GM18526 (cell line): ENCODE data around the gene PIGZ.
A peak's percentile ranks its signal among the peaks of the same experiment; 100 is the strongest.

ENCODE experiments used
- POLR2A ChIP-seq: IDR thresholded peaks from 3 replicates; pipeline ENCODE4 v1.6.1; 2011; ENCODE audit not compliant: insufficient read length; ENCODE audit errors: extremely low read depth

PIGZ gene, protein sequence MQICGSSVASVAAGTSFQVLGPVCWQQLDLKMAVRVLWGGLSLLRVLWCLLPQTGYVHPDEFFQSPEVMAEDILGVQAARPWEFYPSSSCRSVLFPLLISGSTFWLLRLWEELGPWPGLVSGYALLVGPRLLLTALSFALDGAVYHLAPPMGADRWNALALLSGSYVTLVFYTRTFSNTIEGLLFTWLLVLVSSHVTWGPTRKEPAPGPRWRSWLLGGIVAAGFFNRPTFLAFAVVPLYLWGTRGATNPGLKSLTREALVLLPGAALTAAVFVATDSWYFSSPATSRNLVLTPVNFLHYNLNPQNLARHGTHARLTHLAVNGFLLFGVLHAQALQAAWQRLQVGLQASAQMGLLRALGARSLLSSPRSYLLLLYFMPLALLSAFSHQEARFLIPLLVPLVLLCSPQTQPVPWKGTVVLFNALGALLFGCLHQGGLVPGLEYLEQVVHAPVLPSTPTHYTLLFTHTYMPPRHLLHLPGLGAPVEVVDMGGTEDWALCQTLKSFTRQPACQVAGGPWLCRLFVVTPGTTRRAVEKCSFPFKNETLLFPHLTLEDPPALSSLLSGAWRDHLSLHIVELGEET

DNA sequence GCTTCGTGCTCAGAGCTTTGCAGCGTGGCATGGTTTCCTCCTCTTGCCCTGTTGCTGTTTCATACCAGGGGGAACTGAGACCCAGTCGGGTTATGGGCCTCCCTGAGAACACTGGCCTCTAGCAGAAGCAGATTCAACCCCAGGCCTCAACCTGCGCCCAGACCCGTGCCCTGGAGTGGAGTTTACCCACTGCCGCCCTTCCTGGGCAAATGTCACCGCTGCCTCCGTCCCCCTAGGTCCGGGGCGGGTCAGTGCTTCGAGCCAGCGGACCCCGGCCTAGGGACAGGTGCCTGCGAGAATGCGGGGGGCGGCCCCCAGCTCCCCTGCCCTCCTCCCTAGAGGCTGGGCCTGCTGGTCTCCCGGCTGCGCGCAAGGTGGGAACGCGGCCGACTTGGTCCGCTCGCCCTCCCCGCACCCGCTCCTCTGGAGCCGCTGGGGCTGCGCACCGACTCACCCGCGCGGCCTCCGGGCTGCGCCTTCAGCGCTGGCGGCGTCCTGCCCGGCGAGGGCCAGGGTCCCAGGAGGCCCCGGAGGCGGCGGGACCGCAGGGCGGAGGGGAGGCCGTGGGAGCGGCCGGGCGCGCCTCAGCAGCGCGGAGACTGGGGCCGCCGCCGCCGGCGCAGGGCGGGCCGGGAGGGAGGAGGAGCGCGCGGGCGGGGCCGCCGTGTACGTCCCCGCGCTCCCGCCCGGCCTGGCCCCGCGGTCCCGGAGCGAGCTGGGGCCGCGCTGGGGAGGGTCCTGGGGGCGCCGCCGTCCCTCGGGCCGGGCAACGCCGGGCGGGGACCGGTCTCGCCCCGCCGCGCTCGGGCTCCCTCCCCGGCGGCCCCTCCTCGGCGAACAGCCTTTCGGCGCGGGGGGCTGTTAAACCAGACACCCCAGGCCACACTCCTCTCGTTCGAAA lies at the start of gene PIGZ:
TSS of gene PIGZ (minus strand) at position 601 of the 901 bp plus-strand sequence. CDS start 16,802 bp downstream, outside the sequence.
- TF ChIP-seq POLR2A, result peak; percentile 37

DNA sequence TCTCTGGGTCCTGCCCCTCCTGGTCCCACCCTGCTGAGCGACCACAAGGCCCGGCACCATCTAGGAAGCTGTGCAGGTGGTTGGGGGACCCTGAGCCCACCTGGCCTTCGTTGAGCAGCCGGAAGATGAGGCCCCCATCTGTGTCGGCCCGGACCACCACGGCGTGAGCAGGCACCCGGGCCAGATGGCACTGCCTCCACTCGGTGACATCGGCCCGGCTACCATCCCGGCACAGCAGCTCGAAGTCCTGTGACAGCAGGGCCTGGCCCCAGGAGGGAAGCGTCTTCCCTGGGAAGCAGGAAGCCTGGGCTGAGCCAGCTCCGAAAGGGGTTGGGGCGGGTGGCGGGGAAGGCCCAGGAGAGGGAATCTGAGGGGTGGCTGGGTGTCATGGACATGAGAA lies 48.4 kb upstream of the PIGZ start:
- no peak for TF ChIP-seq POLR2A

DNA sequence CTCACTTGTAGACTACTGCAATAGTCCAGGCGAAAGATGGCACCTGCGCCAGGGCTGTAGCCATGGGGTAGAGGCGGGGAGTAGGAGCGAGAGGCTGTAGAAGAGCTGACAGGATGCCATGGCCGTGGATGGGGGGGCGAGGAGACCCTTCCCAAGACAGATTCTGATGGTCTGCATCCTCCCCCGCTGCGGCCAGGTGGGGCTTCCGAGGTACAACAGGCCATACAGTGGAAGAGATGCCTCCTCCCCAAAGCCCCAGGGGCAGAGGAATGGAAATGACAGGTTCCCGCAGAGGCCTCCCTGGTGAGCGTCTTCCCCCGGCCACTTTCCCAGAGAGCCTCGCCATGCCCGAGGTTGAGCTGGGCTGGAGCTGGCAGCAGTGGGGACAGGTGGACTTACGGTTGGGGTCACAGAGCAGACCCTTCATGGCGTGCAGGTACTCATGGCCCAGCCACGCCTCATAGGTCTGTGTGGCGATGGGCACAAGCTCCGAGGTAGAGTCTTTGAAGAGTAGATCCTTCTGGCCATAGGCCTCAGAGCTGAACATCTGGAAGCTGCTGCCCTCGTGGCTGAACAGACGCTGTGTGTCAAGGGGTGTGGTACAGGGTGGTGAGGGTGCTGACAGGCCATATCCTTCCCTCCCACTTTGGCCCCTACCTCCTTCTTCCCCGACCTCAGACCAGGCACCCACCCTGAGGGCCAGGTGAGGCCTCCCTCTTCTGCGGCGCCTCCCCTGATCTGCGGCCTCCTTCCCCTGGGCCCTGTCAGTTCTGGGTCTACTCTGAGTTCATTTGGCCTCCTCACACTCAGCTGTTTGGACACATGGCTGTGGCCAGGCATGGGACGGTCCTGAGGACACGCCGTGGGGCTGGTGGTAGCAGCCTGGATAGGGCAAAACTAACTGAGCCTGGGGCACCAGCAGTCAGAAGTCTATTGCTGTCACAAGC lies 47.4 kb upstream of the PIGZ start:
- no peak for TF ChIP-seq POLR2A

DNA sequence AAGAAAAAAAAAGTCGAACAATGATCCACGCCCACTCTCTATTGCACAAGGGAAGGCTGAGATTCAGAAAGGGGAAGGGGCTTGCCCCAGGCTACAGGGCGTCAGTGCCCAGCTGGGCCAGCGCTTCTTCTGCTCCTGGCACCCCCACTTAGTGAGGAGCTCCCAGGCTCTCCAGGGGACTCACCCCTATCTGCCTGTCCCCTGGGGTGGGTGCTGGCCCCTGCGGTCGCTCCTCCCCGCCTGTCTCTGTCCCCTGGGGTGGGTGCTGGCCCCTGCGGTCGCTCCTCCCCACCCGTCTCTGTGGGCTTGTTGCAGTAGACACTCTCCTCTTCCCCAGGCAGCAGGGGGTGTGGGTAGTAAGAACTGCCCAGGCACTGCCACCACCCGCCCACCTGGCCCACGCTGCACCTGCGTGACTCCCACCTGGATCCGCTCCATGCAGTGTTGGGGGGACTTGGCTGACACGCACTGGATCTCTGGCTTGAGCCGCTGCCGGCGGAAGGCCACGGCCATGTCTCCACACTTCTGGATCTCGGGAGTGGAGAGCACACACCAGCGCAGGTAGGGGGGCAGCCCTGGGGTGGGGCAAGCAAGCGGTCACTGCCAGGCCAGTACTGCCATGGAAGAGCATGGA lies 46.4 kb upstream of the PIGZ start:
- TF ChIP-seq POLR2A, result no peak

DNA sequence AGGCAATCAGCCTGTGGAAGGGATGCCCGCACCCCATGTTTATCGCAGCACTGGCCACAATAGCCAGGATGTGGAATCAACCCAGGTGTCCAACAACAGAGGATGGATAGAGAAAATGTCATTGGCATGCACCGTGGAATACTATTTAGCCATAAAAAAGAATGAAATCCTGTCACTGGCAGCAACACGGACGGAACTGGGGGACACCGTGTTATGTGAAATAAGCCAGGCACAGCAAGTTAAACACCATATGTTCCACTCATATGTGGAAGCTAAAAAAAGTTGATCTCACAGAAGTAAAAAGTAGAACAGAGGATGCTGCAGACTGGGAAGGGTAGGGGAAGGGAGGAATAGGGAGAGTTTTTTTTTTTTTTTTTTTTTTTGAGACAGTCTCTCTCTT lies 45.4 kb upstream of the PIGZ start:
- no peak for TF ChIP-seq POLR2A

DNA sequence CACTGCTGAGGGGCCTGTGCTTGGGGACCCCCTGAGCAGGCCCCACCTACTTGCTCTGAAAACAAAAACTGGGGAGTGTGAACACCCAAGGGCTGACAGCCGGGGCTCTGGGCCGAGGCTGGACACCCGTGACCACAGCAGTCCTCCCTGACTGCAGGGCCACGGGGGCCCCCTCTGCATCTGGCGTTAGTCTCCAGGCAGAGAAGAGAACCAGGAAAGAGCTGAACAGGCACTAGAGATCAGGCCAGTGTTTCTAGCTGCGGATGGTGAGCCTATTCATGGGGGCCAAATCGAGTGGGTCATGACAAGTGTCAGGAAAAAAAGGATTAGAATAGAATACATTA lies 43.9 kb upstream of the PIGZ start:
- TF ChIP-seq POLR2A, result no peak

DNA sequence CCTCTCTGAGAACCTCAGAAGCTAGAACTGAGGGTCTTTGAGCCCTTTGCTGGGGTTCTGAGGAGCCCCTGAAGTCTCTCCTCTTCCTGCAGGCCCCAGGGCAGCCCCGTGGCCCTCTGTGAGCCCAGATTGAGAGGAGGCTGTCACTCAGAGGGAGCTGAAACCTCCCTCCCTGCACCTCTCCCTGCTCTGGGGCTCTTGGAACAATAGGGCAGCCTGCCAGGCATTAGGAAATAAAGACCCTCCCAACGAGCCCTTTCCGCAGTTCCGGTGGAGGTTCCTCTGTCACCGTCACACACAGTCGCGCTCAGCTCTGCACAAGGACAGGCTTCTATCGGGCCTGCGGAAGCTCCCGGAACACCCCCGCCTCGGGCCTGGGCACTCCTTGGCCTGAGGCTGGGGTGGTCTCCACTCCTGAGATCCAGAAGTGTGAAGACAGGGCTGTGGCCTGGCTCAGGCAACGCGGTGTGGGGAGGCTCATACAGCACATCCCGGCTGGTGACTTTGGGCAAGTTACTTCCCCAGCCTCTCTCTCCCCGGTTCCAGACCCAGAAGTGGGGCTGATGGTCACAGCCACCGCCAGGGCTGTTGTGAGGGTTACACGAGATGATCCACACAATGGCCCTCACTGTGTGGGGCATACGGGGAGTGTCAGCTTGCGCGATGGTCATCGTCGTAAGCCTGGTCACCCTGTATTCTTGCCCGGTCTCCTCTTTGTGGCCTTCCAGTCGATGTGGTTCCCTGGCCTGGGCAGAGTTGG lies 43.3 kb upstream of the PIGZ start:
- no peak for TF ChIP-seq POLR2A

DNA sequence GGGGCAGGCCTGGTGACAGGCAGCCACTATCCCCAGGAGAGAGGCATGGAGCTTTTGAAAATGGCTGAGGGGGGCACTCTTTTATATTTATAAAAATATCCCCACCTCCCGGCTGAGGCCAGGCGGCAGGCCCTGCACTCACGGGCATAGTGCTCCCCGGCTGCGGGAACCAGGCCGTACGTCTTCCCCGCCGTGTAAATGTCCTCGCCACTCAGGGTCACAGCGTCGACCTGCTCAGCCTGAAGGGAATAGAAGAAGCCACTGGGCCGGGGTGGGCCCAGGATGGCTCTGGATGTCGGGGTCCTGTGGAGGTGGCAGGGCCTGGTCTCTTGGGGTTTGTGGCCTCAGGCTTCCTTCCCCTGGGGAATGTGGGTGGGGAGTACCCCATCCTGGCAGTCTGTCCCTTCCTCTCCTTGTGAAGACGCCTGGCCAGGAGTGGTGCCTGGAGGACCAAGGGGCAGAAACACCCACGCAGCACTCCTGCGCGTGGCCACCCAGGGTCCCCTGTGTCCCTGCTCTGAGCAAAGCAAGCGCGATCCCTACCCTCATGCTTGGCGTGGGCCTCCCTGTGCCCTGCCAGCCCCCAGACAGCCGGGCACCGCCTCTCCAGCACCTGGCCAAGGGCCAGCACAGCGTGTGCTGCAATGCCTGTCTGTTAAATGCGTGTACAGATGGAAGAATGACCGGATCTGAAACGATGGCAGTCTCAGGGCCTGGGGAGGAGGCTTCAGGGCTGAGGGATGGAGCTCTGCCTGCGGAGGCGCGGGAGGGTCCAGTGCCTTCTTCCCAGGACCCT lies 42.1 kb upstream of the PIGZ start:
- TF ChIP-seq POLR2A, result no peak

DNA sequence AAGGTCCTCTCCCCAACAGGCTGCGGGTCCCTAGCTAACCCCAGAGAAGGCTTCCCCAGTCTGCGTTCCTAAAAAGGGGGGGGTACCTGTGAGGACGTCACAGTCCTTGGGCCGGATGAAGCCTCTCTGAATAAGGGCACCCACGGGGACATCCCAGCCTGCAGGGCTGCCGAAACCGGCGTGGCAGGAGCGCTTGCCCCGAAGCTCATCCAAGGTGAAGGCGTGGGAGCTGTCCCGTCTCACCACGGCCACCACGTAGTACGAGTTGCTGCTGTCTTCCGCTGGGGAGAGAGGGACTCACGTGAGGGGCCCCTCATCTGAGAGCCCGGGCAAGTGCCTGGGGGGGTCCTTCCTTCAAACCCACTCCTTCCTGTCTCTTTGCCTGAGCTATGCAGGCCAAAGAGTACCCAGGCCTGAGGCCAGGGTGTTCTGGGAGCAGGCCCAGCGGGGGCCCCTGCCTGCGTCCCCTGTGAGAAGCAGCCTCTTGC lies 40.9 kb upstream of the PIGZ start:
- no peak for TF ChIP-seq POLR2A

DNA sequence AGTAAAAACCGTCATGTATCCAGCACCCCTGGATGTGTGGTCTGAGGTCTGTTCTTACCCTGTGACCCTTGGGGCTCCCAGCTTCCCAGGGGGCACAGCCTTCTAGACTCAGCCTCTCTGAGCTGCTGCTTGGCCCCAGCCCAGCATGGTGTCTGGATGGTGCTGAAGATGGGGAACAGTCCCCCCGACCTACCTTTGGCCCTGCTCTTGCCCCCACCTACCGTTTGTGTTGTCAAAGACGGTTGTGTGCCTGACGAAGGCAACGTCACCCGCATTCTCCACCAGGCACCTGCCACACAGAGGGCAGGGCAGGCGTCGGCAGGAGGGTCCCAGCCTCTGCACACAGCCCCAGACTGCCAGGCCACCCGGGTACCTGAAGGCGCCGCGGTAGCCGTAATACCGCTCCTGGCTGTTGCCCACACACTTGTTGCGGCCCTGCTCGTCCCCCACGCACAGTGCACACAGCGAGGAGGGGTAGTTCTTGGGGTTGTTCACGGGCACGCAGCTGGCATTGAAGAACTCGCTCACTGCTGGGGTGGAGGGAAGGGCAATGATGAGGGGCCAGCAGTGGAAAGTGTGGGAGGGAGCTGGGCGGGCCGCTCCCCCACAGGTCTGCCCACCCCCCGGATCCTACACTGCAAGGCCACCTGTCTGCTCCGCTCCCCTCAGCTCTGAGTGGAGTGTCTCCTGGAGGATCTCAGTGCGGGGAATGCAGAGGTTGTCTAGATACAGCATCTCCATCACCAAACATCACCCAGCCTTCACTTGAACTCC lies 40.0 kb upstream of the PIGZ start:
- no peak for TF ChIP-seq POLR2A

DNA sequence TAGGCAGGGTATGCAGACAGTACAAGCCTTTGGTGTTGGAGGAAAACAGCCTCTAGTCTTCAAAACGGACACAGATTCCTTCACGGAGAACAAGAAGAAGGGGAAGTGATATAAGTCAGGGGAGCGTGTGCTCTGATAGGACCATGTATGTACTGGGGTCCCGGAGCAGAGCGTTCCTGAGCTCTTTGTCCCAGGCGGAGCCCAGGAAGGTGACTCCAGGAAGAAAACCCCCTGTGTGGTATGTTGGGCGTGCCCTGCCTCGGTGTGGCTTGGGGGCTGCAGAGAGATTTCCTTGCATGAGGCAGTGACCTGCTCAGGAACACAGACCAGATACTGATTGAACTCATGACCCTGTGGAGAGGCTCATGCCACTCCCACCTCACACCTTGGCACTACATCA lies 39.3 kb upstream of the PIGZ start:
- no peak for TF ChIP-seq POLR2A
